A549 (cell line): ENCODE data around the gene UROC1. TPM values are rescaled to one million over a fixed set of nuclear protein-coding genes. Genes with fewer than 3 reads are reported as not detected.
A peak's percentile ranks its signal among the peaks of the same experiment; 100 is the strongest.

Experiments
- ATAC-seq, 2 experiments: fragments of 200-7000 bp in 1 of 2; fragments of >200 bp in 1 of 2; cut with Nextera tagmentation in 1 of 2; cut with Tn5 transposase in 1 of 2; 3 replicates each; pipeline versions ENCODE4 v1.8.0 to v1.9.1; 2018 to 2020; ENCODE audit warnings: mild to moderate bottlenecking in 1 of 2, moderate library complexity in 1 of 2
- CTCF ChIA-PET: fragments of 300-600 bp; sonication (Branson Sonifier 250); formaldehyde crosslinking; extraction: SDS; loops from one replicate; lab custom pipeline; 2021; ENCODE audit warnings: antibody characterized with exemption, inconsistent platforms; lab: Yijun Ruan, JAX
- POLR2A ChIA-PET: fragments of 350-600 bp; formaldehyde crosslinking; extraction: SDS; loops from one replicate; lab custom pipeline; 2021; ENCODE audit warnings: antibody characterized with exemption, inconsistent platforms; lab: Yijun Ruan, JAX
- DNase-seq, 2 experiments: peaks; one replicate each; pipeline versions ENCODE4 v3.0.0 to v3.0.0-alpha.2; 2011 to 2016; ENCODE audit warnings: low read depth in 1 of 2, low spot score in 1 of 2
- FAIRE-seq: peaks from 2 replicates; lab custom pipeline; 2011; peaks lifted over from hg19 to GRCh38; lab: Jason Lieb, UNC
- H3K27ac ChIP-seq, 2 experiments: fragments of >200 bp; sonication (Bioruptor Twin); formaldehyde crosslinking; 3 replicates each; pipeline ENCODE4 v1.5.1; 2016 to 2017
- H3K4me1 ChIP-seq: fragments of >200 bp; sonication (Bioruptor Twin); formaldehyde crosslinking; 3 replicates; pipeline ENCODE4 v1.6.1; 2016
- H3K4me2 ChIP-seq: fragments of >200 bp; sonication (Bioruptor Twin); formaldehyde crosslinking; 3 replicates; pipeline ENCODE4 v1.6.1; 2016
- H3K4me3 ChIP-seq: fragments of >200 bp; sonication (Bioruptor Twin); formaldehyde crosslinking; 3 replicates; pipeline ENCODE4 v1.5.1; 2016
- H3K9me3 ChIP-seq: fragments of >200 bp; sonication (Bioruptor Twin); formaldehyde crosslinking; 3 replicates; pipeline ENCODE4 v1.6.1; 2016
- CBX8 ChIP-seq: fragments of 200-600 bp; sonication (generic); IDR thresholded peaks from 2 replicates; pipeline ENCODE4 v1.6.1; 2016
- CEBPB ChIP-seq, 2 experiments: fragments of >200 bp in 1 of 2; sonication (Bioruptor Twin) in 1 of 2; formaldehyde crosslinking in 1 of 2; IDR thresholded peaks; 2 replicates each; pipeline ENCODE4 v1.6.1; 2012 to 2016
- CHD4 ChIP-seq: fragments of 200-600 bp; sonication (generic); IDR thresholded peaks from 2 replicates; pipeline ENCODE4 v1.6.1; 2016; ENCODE audit warnings: antibody characterized with exemption, mild to moderate bottlenecking, borderline replicate concordance
- CTCF ChIP-seq: fragments of >200 bp; sonication (Bioruptor Twin); formaldehyde crosslinking; IDR thresholded peaks from 3 replicates; pipeline ENCODE4 v1.5.1; 2016
- E2F6 ChIP-seq: IDR thresholded peaks from 2 replicates; pipeline ENCODE4 v1.6.1; 2012; ENCODE audit warnings: low read depth, borderline replicate concordance
- ELK1 ChIP-seq: fragments of 150-350 bp; IDR thresholded peaks from 2 replicates; pipeline ENCODE4 v1.6.1; 2014; ENCODE audit warnings: low read depth, mild to moderate bottlenecking, low read length
- FOSL2 ChIP-seq, 2 experiments: fragments of 450-650 bp in 1 of 2; fragments of >200 bp in 1 of 2; sonication (Bioruptor Twin) in 1 of 2; formaldehyde crosslinking; IDR thresholded peaks; 2 replicates each; pipeline versions ENCODE4 v1.5.0 to v1.6.1; 2016 to 2020; ENCODE audit warnings: mild to moderate bottlenecking in 1 of 2, moderate library complexity in 1 of 2
- GATA3 ChIP-seq: IDR thresholded peaks from 2 replicates; pipeline ENCODE4 v1.6.1; 2012; ENCODE audit warnings: borderline replicate concordance
- HEYL ChIP-seq: fragments of 250-450 bp; sonication (Bioruptor Pico); IDR thresholded peaks from 2 replicates; pipeline ENCODE4 v1.8.0; 2021; ENCODE audit warnings: mild to moderate bottlenecking, moderate library complexity
- HOXB5 ChIP-seq: fragments of 250-450 bp; sonication (Bioruptor Pico); IDR thresholded peaks from 2 replicates; pipeline ENCODE4 v1.5.0; 2020; ENCODE audit warnings: mild to moderate bottlenecking, moderate library complexity
- NR3C1 ChIP-seq: fragments of >200 bp; sonication (Bioruptor Twin); formaldehyde crosslinking; IDR thresholded peaks from 3 replicates; pipeline ENCODE4 v1.6.1; 2017
- PHF8 ChIP-seq: fragments of 200-600 bp; sonication (generic); IDR thresholded peaks from 2 replicates; pipeline ENCODE4 v1.6.1; 2016; ENCODE audit warnings: low read depth, mild to moderate bottlenecking, antibody characterized with exemption, moderate library complexity, borderline replicate concordance
- REST ChIP-seq: fragments of 200-600 bp; sonication (generic); IDR thresholded peaks from 2 replicates; pipeline ENCODE4 v1.6.1; 2016; ENCODE audit warnings: antibody characterized with exemption, mild to moderate bottlenecking, moderate library complexity
- ZFP36 ChIP-seq: fragments of 450-650 bp; IDR thresholded peaks from 2 replicates; pipeline ENCODE4 v1.6.1; 2014; ENCODE audit warnings: borderline replicate concordance; ENCODE audit not compliant: partially characterized antibody
- WGBS: methylation state at CpG from one replicate; pipeline ENCODE4 v1.1.6; 2017; ENCODE audit errors: missing lambda C conversion rate; 5-methylcytosine and 5-hydroxymethylcytosine counted together
- polyA plus RNA-seq, 4 experiments: library from polyadenylated mRNA; depleted of rRNA in 3 of 4; stranded (reverse); fragments of >200 nt; fragmentation: RNase III in 1 of 4; extraction: RNeasy Plus Mini Kit Qiagen cat#74134 plus additional on column Dnase treatment in 1 of 4; gene quantifications; 2 replicates in 3 of 4; 3 replicates in 1 of 4; pipeline ENCODE4 v1.2.3, GENCODE V29; 2011 to 2017

The UROC1 gene
- polyA plus RNA-seq, 2 of the 4 experiments (the other 2 are of a cell fraction), result not detected

- TF ChIP-seq CTCF, result no peak
- TF ChIP-seq CEBPB (IDR thresholded peaks at IDR 0.05), result no peak
- no peak for TF ChIP-seq CBX8
Observed at GRCh38 chr3:126531051-126531330, 13.4 kb upstream of the UROC1 start (continued).

GRCh38 chr3:126530171-126531050, 12.8 kb upstream of the UROC1 start:
- H3K4me2 ChIP-seq, result no peak overlapping the region
- ATAC-seq (no peak), DNase-seq (no peak), FAIRE-seq (no peak)
- ChIA-PET CTCF (interaction anchor here (0.7 kb wide), 1 partner anchor 91 kb away, joined by 3 read pairs; no protein-coding TSS in a partner anchor), POLR2A (no interaction called here)
- H3K4me3 ChIP-seq, result no peak overlapping the region
- H3K27ac ChIP-seq, result peak overlapping the region in 1 of 2 experiments; percentile 74; a peak in 3 of 6 replicates
- TF ChIP-seq HOXB5 (CRISPR knock-in tag) (no peak), HEYL (CRISPR knock-in tag) (no peak), FOSL2 (IDR thresholded peaks at IDR 0.05) (no peak), FOSL2 (CRISPR knock-in tag; IDR thresholded peaks at IDR 0.05) (no peak), ZFP36 (no peak), REST (no peak), NR3C1 (no peak), PHF8 (no peak)
- WGBS, result 90% methylated on average over 8 of the region's 18 CpGs
- H3K4me1 ChIP-seq, result peaks cover 16% of the 10 kb centered on the region
- no peaks in the 10 kb centered on the region for H3K9me3 ChIP-seq

GRCh38 chr3:126529585-126530170, 12.1 kb upstream of the UROC1 start:
- POLR2A ChIA-PET, result no interaction called here
- no peak for TF ChIP-seq ELK1
- no peak for TF ChIP-seq E2F6
- TF ChIP-seq GATA3, result no peak
- no peak for TF ChIP-seq CHD4
- peaks cover 19% of the 10 kb centered on the region for H3K4me1 ChIP-seq
- ATAC-seq (no peak), DNase-seq (no peak), FAIRE-seq (no peak)
- peak overlapping the region in 1 of 2 experiments; percentile 74; a peak in 4 of 6 replicates for H3K27ac ChIP-seq
- no peak overlapping the region; the same call in 2 of the 3 replicates for H3K4me2 ChIP-seq
- CTCF ChIA-PET, result no interaction called here
- H3K9me3 ChIP-seq, result no peaks in the 10 kb centered on the region
- WGBS, result 69% methylated on average over 3 of the region's 7 CpGs
- H3K4me3 ChIP-seq, result no peak overlapping the region
